Panc1 (cell line): ENCODE results near the gene PPM1L.
A peak's percentile ranks its signal among the peaks of the same experiment; 100 is the strongest.

Experiments
- CTCF ChIP-seq: fragments of 450-650 bp; IDR thresholded peaks from 2 replicates; pipeline ENCODE4 v1.5.1; 2017; ENCODE audit warnings: mild to moderate bottlenecking
- POLR2AphosphoS5 ChIP-seq: IDR thresholded peaks from 2 replicates; pipeline ENCODE4 v1.6.1; 2012; ENCODE audit warnings: mild to moderate bottlenecking, low read depth, low read length, moderate library complexity
- SIN3A ChIP-seq: IDR thresholded peaks from 2 replicates; pipeline ENCODE4 v1.6.1; 2012; ENCODE audit warnings: low read depth, mild to moderate bottlenecking, low read length, moderate library complexity, borderline replicate concordance; ENCODE audit not compliant: insufficient read depth
- TF ChIP-seq, protein P1 (sequence below), 2 experiments: IDR thresholded peaks; 2 replicates each; pipeline ENCODE4 v1.6.1; 2011 to 2012; ENCODE audit warnings: low read depth in 2 of 2, control low read depth in 1 of 2, low read length in 1 of 2, mild to moderate bottlenecking in 1 of 2, moderate library complexity in 1 of 2; ENCODE audit not compliant: insufficient read depth in 1 of 2

GRCh38 chr3:160929595-160929994 lies 173.6 kb downstream of the PPM1L start:
- TF ChIP-seq CTCF (peak; percentile 8; the same call in 1 of the 2 replicates), SIN3A (no peak), POLR2AphosphoS5 (no peak)
- TF ChIP-seq, protein P1, sequence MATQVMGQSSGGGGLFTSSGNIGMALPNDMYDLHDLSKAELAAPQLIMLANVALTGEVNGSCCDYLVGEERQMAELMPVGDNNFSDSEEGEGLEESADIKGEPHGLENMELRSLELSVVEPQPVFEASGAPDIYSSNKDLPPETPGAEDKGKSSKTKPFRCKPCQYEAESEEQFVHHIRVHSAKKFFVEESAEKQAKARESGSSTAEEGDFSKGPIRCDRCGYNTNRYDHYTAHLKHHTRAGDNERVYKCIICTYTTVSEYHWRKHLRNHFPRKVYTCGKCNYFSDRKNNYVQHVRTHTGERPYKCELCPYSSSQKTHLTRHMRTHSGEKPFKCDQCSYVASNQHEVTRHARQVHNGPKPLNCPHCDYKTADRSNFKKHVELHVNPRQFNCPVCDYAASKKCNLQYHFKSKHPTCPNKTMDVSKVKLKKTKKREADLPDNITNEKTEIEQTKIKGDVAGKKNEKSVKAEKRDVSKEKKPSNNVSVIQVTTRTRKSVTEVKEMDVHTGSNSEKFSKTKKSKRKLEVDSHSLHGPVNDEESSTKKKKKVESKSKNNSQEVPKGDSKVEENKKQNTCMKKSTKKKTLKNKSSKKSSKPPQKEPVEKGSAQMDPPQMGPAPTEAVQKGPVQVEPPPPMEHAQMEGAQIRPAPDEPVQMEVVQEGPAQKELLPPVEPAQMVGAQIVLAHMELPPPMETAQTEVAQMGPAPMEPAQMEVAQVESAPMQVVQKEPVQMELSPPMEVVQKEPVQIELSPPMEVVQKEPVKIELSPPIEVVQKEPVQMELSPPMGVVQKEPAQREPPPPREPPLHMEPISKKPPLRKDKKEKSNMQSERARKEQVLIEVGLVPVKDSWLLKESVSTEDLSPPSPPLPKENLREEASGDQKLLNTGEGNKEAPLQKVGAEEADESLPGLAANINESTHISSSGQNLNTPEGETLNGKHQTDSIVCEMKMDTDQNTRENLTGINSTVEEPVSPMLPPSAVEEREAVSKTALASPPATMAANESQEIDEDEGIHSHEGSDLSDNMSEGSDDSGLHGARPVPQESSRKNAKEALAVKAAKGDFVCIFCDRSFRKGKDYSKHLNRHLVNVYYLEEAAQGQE (IDR thresholded peaks at IDR 0.05; ENCODE audit: insufficient read depth in 1 of 2, low read depth in 2 of 2, low read length in 1 of 2), result no peak
